ENCODE measurements around the gene NEMF.
"Not testable (repeated sequence)": the region's sequence is repeated elsewhere in the genome, so short reads cannot be mapped to it uniquely, and the experiment has no call there.

The NEMF gene

DNA sequence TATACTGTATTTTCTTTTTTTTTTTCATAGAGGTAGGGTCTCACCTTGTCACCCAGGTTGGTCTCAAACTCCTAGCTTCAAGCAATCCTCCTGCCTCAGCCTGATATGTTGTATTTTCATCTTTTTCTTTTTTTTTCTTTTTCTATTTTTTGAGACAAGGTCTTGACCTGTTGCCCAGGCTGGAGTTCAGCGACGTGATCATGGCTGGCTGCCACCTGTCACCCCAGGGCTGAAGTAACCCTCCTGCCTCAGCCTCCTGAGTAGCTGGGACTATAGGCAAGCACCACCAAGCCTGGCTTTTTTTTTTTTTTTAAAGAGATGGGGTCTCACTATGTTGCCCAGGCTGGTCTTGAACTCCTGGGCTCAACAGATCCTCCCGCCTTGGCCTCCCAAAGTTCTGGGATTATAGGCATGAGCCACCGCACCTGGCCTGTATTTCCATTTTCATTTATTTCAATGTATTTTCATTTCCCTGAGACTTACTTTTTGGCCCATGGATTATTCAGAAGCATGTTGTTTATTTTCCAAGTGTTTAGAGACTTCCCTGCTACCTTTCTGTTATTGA, 24.1 kb upstream of the NEMF start:
- DNase-seq (ENCODE audit: low read depth, low spot score), result no peak

DNA sequence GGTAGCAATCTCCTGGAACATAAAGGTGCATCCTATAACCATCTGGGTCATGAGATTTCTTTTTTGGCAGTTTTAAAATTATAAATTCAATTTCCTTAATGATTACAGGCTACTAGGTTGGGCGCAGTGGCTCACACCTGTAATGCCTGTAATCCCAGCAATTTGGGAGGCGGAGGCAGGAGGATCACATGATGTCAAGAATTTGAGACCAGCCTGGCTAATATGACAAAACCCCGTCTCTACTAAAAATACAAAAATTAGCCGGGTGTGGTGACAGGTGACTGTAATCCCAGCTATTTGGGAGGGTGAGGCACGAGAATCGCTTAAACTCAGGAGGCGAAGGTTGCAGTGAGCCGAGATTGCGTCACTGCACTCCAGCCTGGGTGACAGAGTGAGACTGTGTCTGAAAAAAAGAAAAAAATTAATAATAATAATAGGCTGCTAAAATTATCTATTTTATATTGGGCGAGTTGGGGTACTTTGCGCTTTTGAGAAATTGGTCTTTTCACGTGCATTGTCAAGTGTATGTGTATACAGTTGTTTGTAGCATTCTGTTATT, 23.1 kb upstream of the NEMF start:
- no peak for DNase-seq (ENCODE audit: low read depth, low spot score)

DNA sequence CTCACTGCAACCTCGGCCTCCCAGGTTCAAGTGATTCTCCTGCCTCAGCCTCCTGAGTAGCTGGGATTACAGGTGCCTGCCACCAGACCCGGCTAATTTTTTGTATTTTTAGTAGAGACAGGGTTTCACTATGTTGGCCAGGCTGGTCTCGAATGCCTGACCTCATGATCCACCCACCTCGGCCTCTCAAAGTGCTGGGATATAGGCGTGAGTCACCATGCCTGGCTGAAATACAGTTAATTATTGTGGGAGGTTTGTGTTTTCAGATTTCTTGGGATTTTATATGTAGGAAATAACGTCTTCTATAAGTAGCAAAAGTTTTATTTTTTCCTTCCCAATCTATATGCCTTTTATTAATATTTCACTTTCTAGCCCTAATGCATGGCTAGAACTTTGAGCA, 21.0 kb upstream of the NEMF start:
- not testable (repeated sequence) for DNase-seq (ENCODE audit: low read depth, low spot score)

- no peak for DNase-seq (ENCODE audit: low read depth, low spot score)
Observed at GRCh38 chr14:49870908-49871307, 18.3 kb upstream of the NEMF start.

DNA sequence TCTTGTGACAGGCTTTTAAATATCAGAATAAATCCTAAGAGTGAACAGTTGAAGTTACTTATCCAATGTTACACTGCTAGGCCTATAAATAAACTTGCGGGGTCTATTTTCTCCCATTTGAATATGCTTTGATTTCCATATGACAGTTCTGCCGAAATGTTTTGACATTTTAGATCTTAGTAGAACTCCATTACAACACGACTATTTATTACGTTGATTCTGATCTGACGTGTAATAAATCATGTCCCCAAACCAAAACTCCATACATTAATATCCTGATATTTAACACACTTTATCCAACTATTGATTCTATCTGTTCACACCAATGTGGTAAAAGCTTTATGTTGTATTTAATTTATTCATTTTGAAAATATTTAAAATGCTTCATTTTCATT, 16.1 kb upstream of the NEMF start:
- no peak for DNase-seq (ENCODE audit: low read depth, low spot score)

DNA sequence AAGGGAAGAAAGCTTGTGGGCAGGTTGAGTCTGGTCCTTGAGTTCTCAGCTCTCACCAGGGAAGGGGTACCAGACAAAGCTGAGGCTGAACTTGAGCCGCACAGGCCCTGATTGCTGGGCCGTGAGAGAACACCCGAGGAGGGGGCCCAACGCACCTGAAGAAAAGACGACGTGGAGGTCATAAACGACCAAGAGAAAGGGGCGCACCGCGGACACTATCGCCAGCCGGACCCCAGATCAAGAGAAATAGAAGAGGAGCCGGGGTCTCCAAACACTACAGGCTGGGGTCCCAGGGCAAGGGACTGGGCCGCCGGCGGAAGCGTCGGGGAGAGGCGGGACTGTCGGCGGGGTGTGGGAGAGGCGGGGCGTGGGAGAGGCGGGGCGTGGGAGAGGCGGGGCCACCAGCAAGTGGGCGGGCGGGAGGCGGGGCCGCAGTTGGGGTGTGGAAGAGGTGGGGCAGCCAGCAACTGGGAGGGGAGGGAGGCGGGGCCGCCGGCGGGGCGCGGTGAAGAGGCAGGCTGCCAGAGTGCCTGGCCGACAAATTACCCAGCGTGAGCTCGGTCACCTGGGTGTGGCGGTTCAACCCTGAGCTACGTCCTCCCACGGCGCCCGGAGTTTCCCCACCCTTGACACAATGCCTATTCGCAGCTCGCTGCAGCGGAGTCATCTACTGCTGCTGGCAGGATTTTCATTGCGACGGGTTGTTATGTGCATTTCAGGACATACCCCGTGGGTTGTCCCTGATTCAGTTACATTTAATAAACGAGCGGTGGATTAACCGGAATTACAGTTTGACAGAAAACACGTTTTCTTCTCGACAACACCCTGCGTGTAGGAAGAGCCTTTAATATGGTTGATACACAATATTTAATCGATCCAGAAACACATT, 15.5 kb upstream of the NEMF start:
- DNase-seq (ENCODE audit: low read depth, low spot score), result no peak

- no peak for DNase-seq (ENCODE audit: low read depth, low spot score)
Observed at GRCh38 chr14:49865431-49865859, 12.9 kb upstream of the NEMF start.

DNA sequence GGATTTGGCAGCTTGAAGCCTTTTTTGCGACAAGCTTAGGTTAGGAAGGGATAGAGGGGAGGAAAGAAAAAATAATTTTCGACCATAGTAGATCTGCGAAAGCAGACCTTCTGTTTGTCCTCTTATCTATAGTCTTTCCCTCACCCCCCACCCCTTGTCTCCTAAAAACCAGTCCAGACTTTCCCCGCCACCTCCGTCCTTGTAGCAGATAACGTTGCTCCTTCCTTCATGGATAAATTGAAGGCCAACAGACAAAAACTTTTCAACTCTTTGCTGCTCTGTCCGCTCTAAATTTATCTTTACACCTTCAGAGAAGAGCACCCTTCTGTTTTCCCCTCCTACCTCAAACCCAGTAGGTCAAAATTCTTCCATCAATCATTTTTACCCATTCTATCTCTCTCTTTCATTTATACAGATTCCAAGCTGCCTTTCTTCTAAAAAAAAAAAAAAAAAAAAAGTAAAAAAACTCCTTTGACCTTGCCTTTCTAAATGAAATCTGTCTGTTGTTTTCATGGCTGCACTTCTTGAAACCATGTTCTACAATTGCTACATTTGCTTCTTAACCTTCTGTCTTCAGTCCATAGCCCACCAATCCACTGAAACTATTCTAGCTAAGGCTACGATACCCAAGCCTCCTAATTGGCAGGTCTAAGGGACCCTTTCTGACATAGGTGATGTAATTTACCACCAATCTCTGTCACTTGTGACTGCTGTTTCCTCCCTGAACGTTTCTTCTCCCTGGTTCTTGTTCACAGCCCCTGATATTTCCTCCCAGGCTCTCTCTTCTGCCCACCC, 11.1 kb upstream of the NEMF start:
- no peak for DNase-seq (ENCODE audit: low read depth, low spot score)

DNA sequence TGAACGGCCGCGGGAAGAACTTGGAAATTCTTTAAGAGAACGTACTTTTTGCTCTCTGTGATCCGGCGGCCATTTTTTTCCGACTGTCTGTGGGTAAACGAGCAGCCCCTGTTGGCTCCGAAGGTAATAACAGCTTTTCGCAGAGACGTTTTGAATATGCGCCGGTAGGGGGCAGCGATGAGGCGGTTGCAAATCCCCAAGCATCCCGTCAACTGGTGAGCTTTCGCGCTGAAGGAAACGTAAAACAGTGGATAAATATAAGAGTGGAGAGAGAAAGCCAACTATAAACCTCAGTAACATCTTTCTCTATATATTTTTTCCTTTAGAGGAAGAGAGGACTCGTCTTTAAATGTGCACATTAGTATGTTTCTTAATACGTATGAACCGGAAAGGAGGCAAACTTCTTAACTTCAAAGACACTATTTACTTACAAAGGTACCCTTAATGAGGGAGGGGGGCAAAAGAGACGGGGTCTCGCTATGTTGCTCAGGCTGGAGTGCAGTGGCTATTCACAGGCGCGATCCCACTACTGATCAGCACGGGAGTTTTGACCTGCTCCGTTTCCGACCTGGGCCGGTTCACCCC, 9.6 kb upstream of the NEMF start:
- DNase-seq (ENCODE audit: low read depth, low spot score), result peak; percentile 84

DNA sequence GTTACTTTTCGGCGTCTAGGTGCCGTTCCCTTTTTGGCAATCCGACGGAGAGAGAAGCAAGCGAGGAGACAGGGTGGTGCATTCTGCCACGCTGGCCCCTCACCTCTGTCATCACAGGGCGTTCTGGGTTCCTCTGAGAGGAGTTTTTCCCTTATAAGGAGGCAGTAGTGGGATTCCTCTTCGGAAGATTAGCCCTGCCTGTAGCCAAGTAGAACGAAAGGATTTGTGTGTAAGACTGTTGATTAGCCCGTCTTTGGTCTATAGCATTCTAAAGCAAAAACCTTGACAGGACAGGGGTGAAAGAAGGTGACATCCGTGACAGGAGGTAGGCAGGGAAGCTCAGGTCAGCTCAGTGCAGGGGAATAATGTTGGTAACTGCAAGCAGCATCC, 9.1 kb upstream of the NEMF start:
- no peak for DNase-seq (ENCODE audit: low read depth, low spot score)

DNA sequence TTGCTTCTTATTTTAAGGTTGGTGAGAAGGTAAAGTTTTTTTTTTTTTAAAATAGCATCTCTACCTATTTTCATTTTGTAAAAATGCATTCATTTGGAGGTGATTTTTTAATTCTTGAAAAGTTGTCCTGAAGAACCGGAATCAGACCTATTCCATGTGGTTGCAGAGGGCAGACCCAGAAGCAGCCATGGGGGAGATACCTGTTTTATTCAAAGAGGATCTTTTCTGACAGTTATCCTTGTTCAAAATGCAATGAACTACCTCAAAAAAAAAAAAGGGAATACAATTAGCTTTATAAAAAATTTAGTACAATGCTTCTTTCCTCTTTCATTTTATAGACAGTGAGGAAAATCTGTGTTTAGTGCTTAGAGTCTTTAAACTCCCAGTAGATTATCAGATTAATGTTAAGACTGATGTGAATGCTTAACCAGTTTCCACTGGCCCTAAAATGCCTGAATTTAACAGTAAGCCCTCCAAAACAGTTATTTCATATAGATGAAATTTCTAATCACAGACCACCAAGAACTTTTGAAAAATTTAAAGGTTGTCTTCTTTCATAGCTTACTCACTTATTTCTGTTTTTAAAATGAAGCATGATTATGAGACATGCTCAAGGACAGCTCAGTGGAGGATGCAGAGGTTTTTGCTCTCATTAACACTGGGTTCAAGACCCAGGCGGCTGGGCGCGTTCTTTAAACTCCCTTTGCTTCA, 8.6 kb upstream of the NEMF start:
- DNase-seq (ENCODE audit: low read depth, low spot score), result no peak

DNA sequence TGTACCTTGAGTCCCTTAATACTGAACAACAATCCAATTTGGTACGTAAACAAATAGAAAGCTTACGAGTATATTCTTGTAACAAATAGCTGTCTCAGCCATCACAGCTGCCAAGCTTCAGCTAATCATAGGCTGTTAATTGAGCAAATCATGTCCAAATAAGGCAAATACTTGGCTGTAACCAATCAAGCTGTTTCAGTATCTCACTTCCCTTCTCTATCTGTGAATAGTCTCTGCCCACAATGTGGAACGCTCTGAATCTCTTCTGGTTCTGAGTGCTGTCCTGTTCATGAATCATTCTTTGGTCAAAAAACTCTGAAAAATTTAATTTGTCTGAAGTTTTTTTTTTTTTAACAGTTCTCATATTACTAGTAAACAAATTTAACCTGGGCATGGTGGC, 5.8 kb upstream of the NEMF start:
- DNase-seq (ENCODE audit: low read depth, low spot score), result no peak

- no peak for DNase-seq (ENCODE audit: low read depth, low spot score)
Observed at GRCh38 chr14:49857427-49858003, 4.9 kb upstream of the NEMF start.

- DNase-seq (ENCODE audit: low read depth, low spot score), result no peak
Observed at GRCh38 chr14:49853572-49854375, 1.2 kb upstream of the NEMF start.

DNA sequence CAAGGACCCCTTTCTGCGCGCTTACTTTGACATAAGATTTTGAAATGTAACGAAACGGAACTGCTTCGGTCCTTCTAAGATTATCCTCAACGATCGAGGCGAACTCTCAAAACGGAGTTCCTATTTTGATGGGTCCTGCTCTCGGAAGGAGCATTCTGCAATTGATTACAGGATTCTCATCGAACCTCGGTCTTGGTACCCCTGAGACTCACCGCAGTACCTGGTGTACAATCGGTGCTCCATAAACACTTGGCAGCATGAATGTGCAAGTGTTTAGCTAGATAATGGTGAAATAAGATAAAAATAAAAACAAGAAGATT, 530 bp upstream of the NEMF start:
- no peak for DNase-seq (ENCODE audit: low read depth, low spot score)

- no peak for DNase-seq (ENCODE audit: low read depth, low spot score)
Observed at GRCh38 chr14:49851813-49852212, 775 bp downstream of the NEMF start.

DNA sequence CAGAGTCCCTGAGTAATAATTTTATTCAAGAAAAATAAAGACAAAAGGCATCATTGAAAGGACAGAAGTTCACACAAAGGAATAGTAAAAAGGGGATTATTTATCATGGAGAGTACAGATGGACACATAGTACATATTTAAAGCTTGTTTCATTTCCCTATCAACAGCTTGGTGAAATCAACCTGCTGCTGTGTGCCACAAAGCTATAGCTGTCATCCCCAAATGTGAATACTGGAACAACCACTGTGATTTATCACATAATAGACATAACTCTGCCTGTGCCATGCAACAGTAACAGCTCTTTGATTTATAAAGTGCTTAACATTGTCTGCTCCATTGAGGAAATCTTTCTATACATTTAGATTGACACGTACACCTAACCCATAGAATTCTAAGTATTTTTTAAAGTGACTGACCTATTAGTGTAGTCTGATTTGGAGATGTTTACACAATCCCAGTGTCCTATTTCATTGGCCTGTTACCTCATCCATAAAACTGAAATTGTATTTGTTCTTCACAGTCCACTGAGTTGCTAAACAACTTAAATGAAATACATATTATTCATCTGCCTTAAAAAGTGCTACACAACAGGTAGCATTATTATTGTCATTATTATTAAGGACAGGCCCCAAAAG, 3.3 kb downstream of the NEMF start:
- DNase-seq (ENCODE audit: low read depth, low spot score), result no peak

GRCh38 chr14:49828640-49829039, 23.9 kb downstream of the NEMF start:
- no peak for DNase-seq (ENCODE audit: low read depth, low spot score)

GRCh38 chr14:49820176-49820575, 32.4 kb downstream of the NEMF start:
- DNase-seq (ENCODE audit: low read depth, low spot score), result no peak

DNA sequence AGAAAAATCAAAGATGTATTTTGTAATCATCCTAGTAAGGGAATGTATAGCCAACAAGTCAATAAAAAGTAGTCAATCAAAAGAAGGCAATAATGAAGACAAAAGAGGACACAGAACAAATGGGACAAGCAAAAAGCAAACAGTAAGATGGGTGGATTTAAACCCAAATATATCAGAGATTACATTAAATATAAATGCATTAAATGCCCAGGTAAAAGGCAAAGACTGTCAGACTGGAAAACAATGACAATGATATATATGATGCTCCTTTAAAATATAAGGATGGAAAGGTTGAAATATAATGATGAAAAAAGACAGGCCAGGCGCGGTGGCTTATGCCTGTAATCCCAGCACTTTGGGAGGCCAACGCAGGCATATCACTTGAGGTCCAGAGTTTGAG, 35.7 kb downstream of the NEMF start:
- DNase-seq (ENCODE audit: low read depth, low spot score), result no peak

Data from brain pericyte (primary cell).